ENCODE results near the gene TRAPPC3. TPM values are rescaled to one million over a fixed set of nuclear protein-coding genes. Genes with fewer than 3 reads are reported as not detected.

The TRAPPC3 gene
- total and polyA plus RNA-seq, 8 donors, result 45.5 to 71.4 (median 54.6) TPM

- intact Hi-C loops (cut with DNase I), result loop anchor here in 1 of 2 donors (2.0 kb wide), 1 partner anchor 35 kb away; no protein-coding TSS in a partner anchor
- no peak for TF ChIP-seq CTCF (IDR thresholded peaks at IDR 0.05)
- ATAC-seq, result peak; percentile 18
- Histone ChIP-seq H3K9me3 (no peaks in the 10 kb centered on the region), H3K4me3 (no peak overlapping the region), H3K36me3 (peaks cover 0 to 41% of the 10 kb centered on the region in 2 donors), H3K27ac (peak overlapping the region; percentile 14 to 64), H3K4me1 (peaks cover 9 to 41% of the 10 kb centered on the region in 2 donors), H3K27me3 (no peaks in the 10 kb centered on the region)
- no peak for DNase-seq
These were observed 13.5 kb downstream of the TRAPPC3 start for GRCh38 chr1:36135796-36136195.

DNA sequence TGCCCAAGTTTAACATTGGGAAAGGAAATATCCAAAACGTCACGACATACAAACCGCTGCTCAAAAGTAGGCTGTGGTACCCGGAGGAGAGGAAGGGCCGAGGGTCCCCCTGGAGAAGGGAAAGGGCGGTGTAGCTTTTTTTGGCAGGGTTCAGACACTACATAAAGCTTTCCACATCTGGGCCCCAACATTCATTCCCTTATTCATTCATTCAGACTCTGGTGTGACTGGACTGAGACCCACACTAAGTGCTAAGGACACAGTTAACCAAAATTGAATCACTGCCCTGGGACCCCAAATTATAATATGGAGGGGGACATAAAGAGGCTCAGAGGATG is 14.0 kb downstream of the TRAPPC3 start:
- ATAC-seq (no peak), DNase-seq (no peak)
- no peaks in the 10 kb centered on the region for H3K27me3 ChIP-seq
- H3K9me3 ChIP-seq, result no peaks in the 10 kb centered on the region
- intact Hi-C loops (cut with DNase I), result loop anchor here in 1 of 2 donors (2.0 kb wide), 1 partner anchor 34 kb away; no protein-coding TSS in a partner anchor
- no peak overlapping the region for H3K4me3 ChIP-seq
- TF ChIP-seq CTCF (IDR thresholded peaks at IDR 0.05), result no peak
- peaks cover 0 to 41% of the 10 kb centered on the region in 2 donors for H3K36me3 ChIP-seq
- peak overlapping the region; percentile 29 to 64 for H3K27ac ChIP-seq
- H3K4me1 ChIP-seq, result peaks cover 9 to 36% of the 10 kb centered on the region in 2 donors

DNA sequence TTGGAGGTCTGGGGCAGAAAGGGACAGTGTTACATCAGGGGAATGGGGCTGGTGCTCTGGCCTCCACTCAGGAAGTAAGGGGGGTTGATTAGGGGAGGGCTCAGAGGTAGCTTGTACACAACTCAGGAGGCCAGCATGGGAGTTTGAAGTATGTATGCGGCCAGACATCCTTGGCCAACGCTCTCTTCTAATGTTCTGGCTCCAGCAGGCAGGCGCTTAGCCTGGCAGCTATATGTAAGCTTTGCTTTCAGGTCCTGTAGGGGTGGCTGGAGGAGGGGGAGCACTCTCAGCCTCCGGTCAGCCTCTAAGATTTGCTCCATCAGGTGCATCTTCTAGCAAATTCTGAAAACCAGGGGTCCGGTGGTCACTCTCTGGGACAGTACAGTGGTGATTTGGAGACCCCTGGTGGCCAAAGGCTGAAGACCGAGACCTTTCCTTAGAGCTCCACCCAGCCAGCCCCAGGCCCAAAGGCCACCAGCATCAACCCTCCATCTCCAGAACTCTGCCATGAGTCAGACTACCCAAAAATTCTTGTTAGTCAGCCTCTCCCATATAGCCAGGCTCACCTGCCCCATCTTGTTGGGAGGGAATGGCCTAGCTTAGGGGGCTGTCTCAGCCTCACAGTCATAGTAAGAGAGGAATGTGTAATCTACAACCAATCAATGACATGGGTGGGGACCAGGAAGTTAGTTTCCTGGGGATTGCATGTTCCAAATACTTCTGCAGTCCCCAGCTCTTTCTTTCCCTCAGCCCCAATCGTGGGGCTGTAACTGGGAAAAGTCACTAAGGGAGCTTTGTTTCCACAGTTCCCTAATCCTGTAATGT is 14.6 kb downstream of the TRAPPC3 start:
- peaks cover 0 to 35% of the 10 kb centered on the region in 2 donors for H3K36me3 ChIP-seq
- DNase-seq (peak in 1 of 4 donors; percentile 67), ATAC-seq (peak; percentile 66)
- H3K27ac ChIP-seq, result peak overlapping the region; percentile 29 to 64
- no peak overlapping the region for H3K4me3 ChIP-seq
- TF ChIP-seq CTCF (IDR thresholded peaks at IDR 0.05), result peak; percentile 62 to 65
- no peaks in the 10 kb centered on the region for H3K9me3 ChIP-seq
- peaks cover 9 to 34% of the 10 kb centered on the region in 2 donors for H3K4me1 ChIP-seq
- H3K27me3 ChIP-seq, result no peaks in the 10 kb centered on the region
- intact Hi-C loops (cut with DNase I), result loop anchor here in 1 of 2 donors (2.0 kb wide), 1 partner anchor 34 kb away; no protein-coding TSS in a partner anchor

GRCh38 chr1:36134031-36134430 is 15.3 kb downstream of the TRAPPC3 start:
- peaks cover 0 to 29% of the 10 kb centered on the region in 2 donors for H3K36me3 ChIP-seq
- TF ChIP-seq CTCF (IDR thresholded peaks at IDR 0.05), result no peak
- DNase-seq (no peak), ATAC-seq (no peak)
- no peak overlapping the region for H3K27ac ChIP-seq
- H3K4me1 ChIP-seq, result peaks cover 9 to 34% of the 10 kb centered on the region in 2 donors
- no peaks in the 10 kb centered on the region for H3K9me3 ChIP-seq
- no peaks in the 10 kb centered on the region for H3K27me3 ChIP-seq
- no peak overlapping the region for H3K4me3 ChIP-seq
- intact Hi-C loops (cut with DNase I), result loop anchor here in 1 of 2 donors (2.0 kb wide), 1 partner anchor 33 kb away; no protein-coding TSS in a partner anchor

DNA sequence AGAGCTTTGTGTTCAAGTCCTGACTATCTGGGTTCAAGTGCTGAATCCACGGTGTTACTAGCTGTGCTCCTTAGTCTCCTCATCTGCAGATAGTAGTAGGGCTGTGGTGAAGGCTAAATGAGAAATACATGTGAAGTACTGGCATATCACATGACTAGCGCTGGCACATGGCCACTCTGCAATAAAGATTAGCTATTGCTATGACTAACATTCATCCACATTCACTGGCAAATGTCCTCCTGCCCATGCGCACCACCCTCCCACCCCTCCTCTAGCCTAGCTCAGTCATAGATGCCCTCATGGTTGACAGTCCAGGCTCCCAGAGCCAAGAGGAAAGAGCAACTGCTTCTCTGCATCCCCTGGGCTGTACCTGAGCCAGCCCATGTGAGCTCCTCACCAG is 15.8 kb downstream of the TRAPPC3 start:
- no peak for TF ChIP-seq CTCF (IDR thresholded peaks at IDR 0.05)
- Histone ChIP-seq H3K4me1 (peaks cover 9 to 34% of the 10 kb centered on the region in 2 donors), H3K27me3 (no peaks in the 10 kb centered on the region), H3K27ac (no peak overlapping the region), H3K9me3 (no peaks in the 10 kb centered on the region), H3K36me3 (peaks cover 0 to 23% of the 10 kb centered on the region in 2 donors), H3K4me3 (no peak overlapping the region)
- intact Hi-C loops (cut with DNase I), result no loop called here
- peak; percentile 46 for ATAC-seq
- peak in 1 of 4 donors; percentile 75 for DNase-seq

Data from left lung (tissue), 10 donors.